ENCODE measurements around the gene SLAMF7. TPM values are rescaled to one million over a fixed set of nuclear protein-coding genes. Genes with fewer than 3 reads are reported as not detected.

SLAMF7 gene
- total and polyA plus RNA-seq, 2 of the 13 experiments (the other 11 are each of a cell fraction or from before 2014, with no cell fraction given), result not detected

DNA sequence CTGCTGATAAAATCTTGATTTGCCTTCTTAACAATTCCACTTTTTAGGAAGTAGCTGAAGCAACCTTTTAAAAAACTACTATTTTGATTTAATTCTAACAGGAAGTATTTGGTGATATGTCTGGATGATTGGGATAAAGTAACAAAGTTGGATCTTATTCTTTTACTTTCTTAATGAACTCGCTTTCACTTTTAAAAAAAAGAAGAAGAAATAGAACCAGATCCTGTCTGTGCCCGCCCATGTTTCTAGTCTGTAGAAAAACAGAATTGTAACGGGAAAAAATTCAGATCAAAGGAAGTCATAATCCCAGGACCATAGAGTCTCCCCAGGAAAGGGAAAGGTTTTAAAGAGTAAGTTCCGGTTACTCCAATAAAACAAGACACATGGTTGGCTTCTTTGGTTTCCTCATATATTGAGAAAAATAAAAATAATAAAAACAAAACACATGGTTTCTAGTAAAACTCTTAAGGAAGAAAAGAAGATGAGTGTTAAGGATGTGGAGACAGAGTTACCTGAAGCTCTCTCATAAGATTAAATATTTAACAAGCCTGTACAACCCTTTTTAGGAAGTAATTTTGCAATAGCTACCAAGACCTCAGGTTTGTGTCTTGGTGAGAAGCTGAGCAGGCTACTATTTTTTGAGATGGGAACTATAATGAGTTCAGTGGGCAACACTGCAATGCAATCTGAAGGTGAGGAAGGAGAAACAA is 32.4 kb upstream of the SLAMF7 start:
- no peak for TF ChIP-seq KMT2A (CRISPR knock-in tag; IDR thresholded peaks at IDR 0.05)
- TF ChIP-seq RARG (CRISPR knock-in tag; IDR thresholded peaks at IDR 0.05; ENCODE audit: low read depth), result no peak
- TF ChIP-seq, protein P1, sequence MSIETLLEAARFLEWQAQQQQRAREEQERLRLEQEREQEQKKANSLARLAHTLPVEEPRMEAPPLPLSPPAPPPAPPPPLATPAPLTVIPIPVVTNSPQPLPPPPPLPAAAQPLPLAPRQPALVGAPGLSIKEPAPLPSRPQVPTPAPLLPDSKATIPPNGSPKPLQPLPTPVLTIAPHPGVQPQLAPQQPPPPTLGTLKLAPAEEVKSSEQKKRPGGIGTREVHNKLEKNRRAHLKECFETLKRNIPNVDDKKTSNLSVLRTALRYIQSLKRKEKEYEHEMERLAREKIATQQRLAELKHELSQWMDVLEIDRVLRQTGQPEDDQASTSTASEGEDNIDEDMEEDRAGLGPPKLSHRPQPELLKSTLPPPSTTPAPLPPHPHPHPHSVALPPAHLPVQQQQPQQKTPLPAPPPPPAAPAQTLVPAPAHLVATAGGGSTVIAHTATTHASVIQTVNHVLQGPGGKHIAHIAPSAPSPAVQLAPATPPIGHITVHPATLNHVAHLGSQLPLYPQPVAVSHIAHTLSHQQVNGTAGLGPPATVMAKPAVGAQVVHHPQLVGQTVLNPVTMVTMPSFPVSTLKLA (IDR thresholded peaks at IDR 0.05), result 0 out of 2 replicates have a peak, but pooled peaks have one; percentile 12
- POLR2A ChIA-PET, result no interaction called here
- Histone ChIP-seq H3K27me3 (ENCODE audit: control insufficient read depth in 1 of 2, insufficient read depth in 2 of 2, low read length in 2 of 2) (peaks cover 0 to 4% of the 10 kb centered on the region in 2 experiments; a peak in 2 of 5 replicates), H3K4me2 (ENCODE audit: low read depth, low read length) (no peak overlapping the region), H3K36me3 (replicated peaks in 1 of 2; ENCODE audit: control insufficient read depth in 1 of 2, insufficient read depth in 2 of 2, low read length in 2 of 2) (no peaks in the 10 kb centered on the region), H3K79me2 (ENCODE audit: insufficient read depth, low read length) (no peaks in the 10 kb centered on the region), H3K4me3 (replicated peaks in 1 of 3; ENCODE audit: insufficient read depth in 1 of 3, low read depth in 2 of 3, low read length in 3 of 3) (no peak overlapping the region), H3K4me1 (ENCODE audit: insufficient read depth, low read length) (no peaks in the 10 kb centered on the region), H2AFZ (ENCODE audit: low read length) (no peak overlapping the region), H4K20me1 (ENCODE audit: insufficient read depth, low read length) (no peaks in the 10 kb centered on the region), H3K9ac (ENCODE audit: insufficient read depth, low read depth, low read length) (no peak overlapping the region), H3K9me3 (ENCODE audit: low read length) (no peaks in the 10 kb centered on the region), H3K27ac (ENCODE audit: extremely low read length, insufficient read depth, low read length) (no peak overlapping the region)
- no TSS peak for BruUV-seq (replicated peaks)
- intact Hi-C loops (cut with micrococcal nuclease; ENCODE audit: unreplicated experiment), result no loop called here
- CTCF ChIA-PET (ENCODE audit: low intra/inter-chr PET ratio, low total read pairs), result no interaction called here
- DNase-seq (ENCODE audit: low spot score) (no peak), ATAC-seq (no peak), FAIRE-seq (no peak)
- WGBS (ENCODE audit: low lambda C conversion rate), result 6% methylated on average over 4 of the region's 4 CpGs
- in situ Hi-C loops (cut with HindIII; ENCODE audit: extremely low pct_ligation_motif_present, low pct_unique_long_range_greater_than_20kb), result no loop called here

DNA sequence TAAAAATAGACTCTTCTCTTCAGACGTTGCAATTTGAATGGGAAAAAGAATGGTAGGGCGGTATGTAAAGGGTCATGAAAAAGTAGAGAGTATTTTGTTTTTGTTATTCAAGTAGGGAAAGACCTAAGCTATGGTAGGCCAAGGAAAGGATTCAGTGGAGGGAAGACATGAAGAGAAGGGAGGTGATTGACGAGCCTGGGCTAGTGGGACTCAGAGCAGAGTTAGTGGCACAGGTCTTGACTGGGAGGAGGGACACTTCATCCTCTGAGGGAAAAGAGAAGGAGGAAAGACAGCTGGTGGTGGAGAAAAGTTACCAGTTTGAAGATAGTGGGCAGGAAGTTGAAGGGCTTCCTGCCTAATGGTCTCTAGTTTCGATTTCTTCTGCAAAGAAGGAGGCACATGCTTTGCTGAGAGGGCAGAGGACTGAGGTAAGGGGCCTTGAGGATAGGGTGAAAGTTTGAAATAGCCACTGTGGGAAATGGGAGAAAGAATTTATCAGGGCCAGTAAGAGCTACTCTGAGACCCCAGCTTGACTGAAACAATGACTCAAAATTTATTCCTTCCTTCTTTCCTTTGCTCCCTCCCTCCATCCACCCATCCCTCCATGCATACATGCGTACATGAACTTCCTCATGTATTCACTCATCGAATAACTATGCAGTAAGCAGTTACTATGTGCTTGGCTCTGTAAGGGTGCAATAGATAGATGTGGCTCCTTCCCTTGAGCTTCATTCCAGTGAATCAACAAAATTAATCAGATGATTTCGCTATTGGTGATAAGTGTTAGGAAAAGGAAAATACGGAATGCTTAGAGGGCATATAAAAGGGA is 31.6 kb upstream of the SLAMF7 start:
- ChIA-PET CTCF (ENCODE audit: low intra/inter-chr PET ratio, low total read pairs) (no interaction called here), POLR2A (no interaction called here)
- no peak overlapping the region for H2AFZ ChIP-seq (ENCODE audit: low read length)
- WGBS (ENCODE audit: low lambda C conversion rate), result 18% methylated on average over 8 of the region's 8 CpGs
- DNase-seq (ENCODE audit: low spot score), result no peak
- H3K4me3 ChIP-seq (replicated peaks in 1 of 3; ENCODE audit: insufficient read depth in 1 of 3, low read depth in 2 of 3, low read length in 3 of 3), result no peak overlapping the region
- no peak overlapping the region for H3K9ac ChIP-seq (ENCODE audit: insufficient read depth, low read depth, low read length)
- no peaks in the 10 kb centered on the region for H3K4me1 ChIP-seq (ENCODE audit: insufficient read depth, low read length)
- H3K27me3 ChIP-seq (ENCODE audit: control insufficient read depth in 1 of 2, insufficient read depth in 2 of 2, low read length in 2 of 2), result no peaks in the 10 kb centered on the region; a peak in 1 of 5 replicates
- BruUV-seq (replicated peaks), result no TSS peak
- H3K9me3 ChIP-seq (ENCODE audit: low read length), result no peaks in the 10 kb centered on the region
- ATAC-seq, result no peak
- no peak overlapping the region for H3K4me2 ChIP-seq (ENCODE audit: low read depth, low read length)
- FAIRE-seq, result no peak
- H3K27ac ChIP-seq (ENCODE audit: extremely low read length, insufficient read depth, low read length), result no peak overlapping the region
- intact Hi-C loops (cut with micrococcal nuclease; ENCODE audit: unreplicated experiment) (no loop called here), in situ Hi-C loops (cut with HindIII; ENCODE audit: extremely low pct_ligation_motif_present, low pct_unique_long_range_greater_than_20kb) (no loop called here)
- H4K20me1 ChIP-seq (ENCODE audit: insufficient read depth, low read length), result no peaks in the 10 kb centered on the region
- no peaks in the 10 kb centered on the region for H3K36me3 ChIP-seq (replicated peaks in 1 of 2; ENCODE audit: control insufficient read depth in 1 of 2, insufficient read depth in 2 of 2, low read length in 2 of 2)
- no peaks in the 10 kb centered on the region for H3K79me2 ChIP-seq (ENCODE audit: insufficient read depth, low read length)
- TF ChIP-seq SATB2 (CRISPR knock-in tag; IDR thresholded peaks at IDR 0.05) (no peak), SSRP1 (CRISPR knock-in tag; IDR thresholded peaks at IDR 0.05) (no peak), RBFOX2 (IDR thresholded peaks at IDR 0.05; ENCODE audit: low read depth, low read length) (no peak), PAX8 (CRISPR knock-in tag; IDR thresholded peaks at IDR 0.05; ENCODE audit: borderline replicate concordance) (no peak), ZNF788 (CRISPR knock-in tag; IDR thresholded peaks at IDR 0.05; ENCODE audit: borderline replicate concordance) (no peak), ZFP41 (CRISPR knock-in tag; IDR thresholded peaks at IDR 0.05; ENCODE audit: borderline replicate concordance) (no peak), ZNF317 (CRISPR knock-in tag; IDR thresholded peaks at IDR 0.05) (no peak)
- TF ChIP-seq, protein P2, sequence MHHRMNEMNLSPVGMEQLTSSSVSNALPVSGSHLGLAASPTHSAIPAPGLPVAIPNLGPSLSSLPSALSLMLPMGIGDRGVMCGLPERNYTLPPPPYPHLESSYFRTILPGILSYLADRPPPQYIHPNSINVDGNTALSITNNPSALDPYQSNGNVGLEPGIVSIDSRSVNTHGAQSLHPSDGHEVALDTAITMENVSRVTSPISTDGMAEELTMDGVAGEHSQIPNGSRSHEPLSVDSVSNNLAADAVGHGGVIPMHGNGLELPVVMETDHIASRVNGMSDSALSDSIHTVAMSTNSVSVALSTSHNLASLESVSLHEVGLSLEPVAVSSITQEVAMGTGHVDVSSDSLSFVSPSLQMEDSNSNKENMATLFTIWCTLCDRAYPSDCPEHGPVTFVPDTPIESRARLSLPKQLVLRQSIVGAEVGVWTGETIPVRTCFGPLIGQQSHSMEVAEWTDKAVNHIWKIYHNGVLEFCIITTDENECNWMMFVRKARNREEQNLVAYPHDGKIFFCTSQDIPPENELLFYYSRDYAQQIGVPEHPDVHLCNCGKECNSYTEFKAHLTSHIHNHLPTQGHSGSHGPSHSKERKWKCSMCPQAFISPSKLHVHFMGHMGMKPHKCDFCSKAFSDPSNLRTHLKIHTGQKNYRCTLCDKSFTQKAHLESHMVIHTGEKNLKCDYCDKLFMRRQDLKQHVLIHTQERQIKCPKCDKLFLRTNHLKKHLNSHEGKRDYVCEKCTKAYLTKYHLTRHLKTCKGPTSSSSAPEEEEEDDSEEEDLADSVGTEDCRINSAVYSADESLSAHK (CRISPR knock-in tag; IDR thresholded peaks at IDR 0.05; ENCODE audit: borderline replicate concordance), result no peak
- TF ChIP-seq, protein P3, sequence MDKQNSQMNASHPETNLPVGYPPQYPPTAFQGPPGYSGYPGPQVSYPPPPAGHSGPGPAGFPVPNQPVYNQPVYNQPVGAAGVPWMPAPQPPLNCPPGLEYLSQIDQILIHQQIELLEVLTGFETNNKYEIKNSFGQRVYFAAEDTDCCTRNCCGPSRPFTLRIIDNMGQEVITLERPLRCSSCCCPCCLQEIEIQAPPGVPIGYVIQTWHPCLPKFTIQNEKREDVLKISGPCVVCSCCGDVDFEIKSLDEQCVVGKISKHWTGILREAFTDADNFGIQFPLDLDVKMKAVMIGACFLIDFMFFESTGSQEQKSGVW (CRISPR knock-in tag; IDR thresholded peaks at IDR 0.05; ENCODE audit: borderline replicate concordance), result no peak
